Activated CD4-positive, CD25-positive, alpha-beta regulatory T cell treated with anti-CD3 and anti-CD28 coated beads, Interleukin-2, amount 50 U/mL, for 24 hours (primary cell): ENCODE data around the gene ABCC9.
"Not testable (repeated sequence)": the region's sequence is repeated elsewhere in the genome, so short reads cannot be mapped to it uniquely, and the experiment has no call there.

Experiments used
- ATAC-seq, 2 donors: fragments of 150-1000 bp; cut with Tn5 transposase; one replicate each; pipeline ENCODE4 v1.10.0; 2021; ENCODE audit warnings: mild to moderate bottlenecking in 1 of 2, moderate library complexity in 1 of 2

Gene ABCC9

DNA sequence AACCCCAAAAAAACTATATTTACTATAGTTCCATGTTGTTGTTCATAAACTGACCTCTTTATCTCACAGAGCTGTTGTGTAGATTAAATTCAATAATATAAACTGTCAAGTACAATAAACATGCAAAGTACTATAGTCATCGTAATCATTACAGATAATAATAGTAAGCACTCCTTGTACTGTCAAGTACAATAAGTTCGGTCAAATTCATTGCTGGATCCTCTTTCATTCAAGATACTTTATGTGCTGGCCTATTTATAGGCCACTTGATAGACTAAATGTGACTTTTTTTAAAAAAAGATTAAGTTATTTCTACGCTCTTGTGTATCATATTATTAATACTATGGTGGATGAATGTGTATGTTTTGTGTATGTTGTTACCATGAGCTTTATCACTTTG, 127.5 kb downstream of the ABCC9 start:
- no peak for ATAC-seq

GRCh38 chr12:21813125-21813524, 128.1 kb downstream of the ABCC9 start:
- ATAC-seq = no peak

DNA sequence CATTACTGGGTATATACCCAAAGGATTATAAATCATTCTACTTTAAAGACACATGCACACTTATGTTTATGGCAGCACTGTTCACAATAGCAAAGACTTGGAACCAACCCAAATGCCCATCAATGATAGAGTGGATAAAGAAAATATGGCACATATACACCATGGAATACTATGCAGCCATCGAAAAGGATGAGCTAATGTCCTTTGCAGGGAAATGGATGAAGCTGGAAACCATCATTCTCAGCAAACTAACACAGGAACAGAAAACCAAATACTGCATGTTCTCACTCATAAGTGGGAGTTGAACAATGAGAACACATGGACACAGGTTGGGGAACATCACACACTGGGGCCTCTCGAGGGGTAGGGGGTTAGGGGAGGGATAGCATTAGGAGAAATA, 128.9 kb downstream of the ABCC9 start:
- not testable (repeated sequence) for ATAC-seq

GRCh38 chr12:21809100-21809499, 132.1 kb downstream of the ABCC9 start:
- no peak for ATAC-seq

- ATAC-seq = no peak
Measured at GRCh38 chr12:21806255-21806654, 135.0 kb downstream of the ABCC9 start.

DNA sequence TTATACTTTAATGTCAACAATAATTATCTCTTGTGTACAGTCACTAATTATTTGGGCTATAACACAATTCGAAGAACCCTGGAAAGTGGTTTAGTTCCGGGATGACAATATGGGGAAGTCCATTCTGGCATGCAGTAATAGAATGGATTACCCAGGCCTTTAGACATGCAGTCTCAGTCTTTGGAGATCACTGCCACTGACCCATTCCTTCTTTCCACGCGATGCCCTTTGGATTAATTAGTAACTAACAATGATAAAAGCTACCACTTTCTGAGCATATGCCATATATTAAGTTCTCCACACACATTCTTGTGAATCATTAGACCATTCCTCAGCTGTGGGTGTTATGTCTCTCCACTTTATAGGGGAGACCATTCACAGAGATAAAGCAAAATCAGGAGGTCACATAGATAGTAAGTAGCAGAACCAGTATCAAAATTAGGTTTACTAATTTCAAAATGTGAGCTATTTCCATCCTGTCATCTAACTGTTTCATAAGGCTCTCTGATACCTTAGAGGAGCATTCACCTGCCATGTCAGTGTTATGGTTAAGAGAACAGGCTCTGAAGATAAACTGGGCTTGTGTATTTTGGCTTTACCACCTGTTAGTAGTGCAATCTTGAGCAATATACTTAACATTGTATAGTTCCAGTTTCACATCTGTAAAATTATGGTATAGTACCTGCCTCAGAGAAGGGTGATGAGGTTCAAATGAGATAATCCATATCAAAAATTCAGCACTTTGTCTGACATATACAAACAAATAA, 139.5 kb downstream of the ABCC9 start:
- ATAC-seq = no peak

DNA sequence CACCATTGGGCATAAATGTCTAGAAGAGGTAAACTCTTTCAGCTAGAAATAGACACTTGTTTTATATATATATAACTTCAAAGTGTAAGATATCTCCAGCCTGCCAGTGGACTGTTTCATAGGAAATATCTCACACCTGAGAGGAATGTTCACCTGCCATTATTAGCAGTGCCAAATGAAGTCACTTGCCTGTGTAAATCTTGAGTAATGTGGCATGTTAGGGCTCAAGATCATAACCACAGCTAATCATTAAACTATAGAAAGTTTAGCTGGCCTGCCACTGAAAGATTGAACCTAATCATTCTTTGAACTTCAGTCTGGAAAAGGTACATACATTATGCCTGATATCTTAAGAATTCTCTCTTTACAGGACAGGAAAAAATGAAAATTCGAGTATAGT, 141.2 kb downstream of the ABCC9 start:
- ATAC-seq = no peak

DNA sequence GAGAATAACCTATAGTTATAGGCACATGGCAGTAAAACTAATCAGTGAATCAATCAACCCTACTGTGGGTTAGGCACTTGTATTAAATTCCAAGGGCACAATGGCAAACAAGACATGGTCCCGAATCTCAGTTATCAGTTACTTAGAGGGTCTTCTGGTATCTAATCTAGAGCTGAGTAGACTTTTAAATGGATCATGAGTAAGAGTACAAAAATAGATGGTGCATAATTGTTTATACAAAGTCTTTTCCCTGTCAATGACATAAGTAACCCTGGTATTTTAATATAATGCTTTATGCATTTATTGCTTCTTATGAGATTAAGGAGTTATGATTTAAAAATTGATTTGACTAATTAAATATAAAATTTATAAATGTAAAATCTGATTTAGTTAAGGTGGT, 143.7 kb downstream of the ABCC9 start:
- ATAC-seq = no peak

GRCh38 chr12:21795648-21796328, 145.4 kb downstream of the ABCC9 start:
- no peak for ATAC-seq

- ATAC-seq = not testable (repeated sequence)
Measured at GRCh38 chr12:21794807-21795595, 146.2 kb downstream of the ABCC9 start.

DNA sequence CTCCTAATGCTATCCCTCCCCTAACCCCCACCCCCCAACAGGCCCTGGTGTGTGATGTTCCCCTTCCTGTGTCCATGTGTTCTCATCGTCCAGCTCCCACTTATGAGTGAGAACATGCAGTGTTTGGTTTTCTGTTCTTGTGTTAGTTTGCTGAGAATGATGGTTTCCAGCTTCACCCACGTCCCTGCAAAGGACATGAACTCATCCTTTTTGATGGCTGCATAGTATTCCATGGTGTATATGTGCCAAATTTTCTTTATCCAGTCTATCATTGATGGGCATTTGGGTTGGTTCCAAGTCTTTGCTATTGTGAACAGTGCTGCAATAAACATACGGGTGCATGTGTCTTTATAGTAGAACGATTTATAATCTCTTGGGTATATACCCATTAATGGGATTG, 151.5 kb downstream of the ABCC9 start:
- ATAC-seq = not testable (repeated sequence)

DNA sequence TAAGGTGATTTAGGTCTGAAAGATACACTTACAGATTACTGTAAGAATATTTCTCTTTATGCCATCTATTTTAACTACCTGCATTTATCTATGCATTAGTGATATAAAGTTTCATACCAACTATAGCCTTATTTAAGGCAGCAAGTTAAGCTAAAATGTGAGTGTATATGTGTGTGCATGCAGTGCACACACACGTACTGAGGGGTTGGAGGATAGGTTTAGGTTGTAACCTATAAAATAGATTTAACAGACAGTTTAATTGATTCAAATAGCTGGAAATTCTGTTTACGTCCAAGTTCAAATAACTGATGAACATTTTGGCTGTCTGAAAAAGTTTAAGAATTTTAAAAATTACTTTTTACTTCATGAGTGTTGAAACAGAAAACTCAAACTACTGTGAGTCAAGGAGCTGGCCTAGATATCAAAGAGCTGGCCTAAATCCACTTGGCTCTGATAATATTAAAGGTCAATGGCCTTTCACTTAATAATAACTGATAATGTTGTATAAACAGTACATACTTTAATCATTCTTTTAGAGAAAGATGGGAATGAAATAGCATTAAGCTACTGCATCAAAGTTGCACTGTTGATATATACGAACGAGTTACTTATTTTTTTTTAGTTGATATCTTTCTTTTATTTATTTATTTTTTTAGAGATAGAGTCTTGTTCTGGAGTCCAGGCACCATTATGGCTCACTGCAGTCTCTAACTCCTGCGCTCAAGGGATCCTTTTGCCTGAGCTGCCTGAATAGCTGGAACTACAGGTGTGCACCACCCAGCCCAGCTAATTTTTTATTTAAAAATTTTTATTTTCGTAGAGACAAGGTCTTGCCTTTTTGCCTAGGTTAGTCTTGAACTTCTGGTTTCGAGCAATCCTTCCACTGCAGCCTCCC, 152.9 kb downstream of the ABCC9 start:
- ATAC-seq = no peak

DNA sequence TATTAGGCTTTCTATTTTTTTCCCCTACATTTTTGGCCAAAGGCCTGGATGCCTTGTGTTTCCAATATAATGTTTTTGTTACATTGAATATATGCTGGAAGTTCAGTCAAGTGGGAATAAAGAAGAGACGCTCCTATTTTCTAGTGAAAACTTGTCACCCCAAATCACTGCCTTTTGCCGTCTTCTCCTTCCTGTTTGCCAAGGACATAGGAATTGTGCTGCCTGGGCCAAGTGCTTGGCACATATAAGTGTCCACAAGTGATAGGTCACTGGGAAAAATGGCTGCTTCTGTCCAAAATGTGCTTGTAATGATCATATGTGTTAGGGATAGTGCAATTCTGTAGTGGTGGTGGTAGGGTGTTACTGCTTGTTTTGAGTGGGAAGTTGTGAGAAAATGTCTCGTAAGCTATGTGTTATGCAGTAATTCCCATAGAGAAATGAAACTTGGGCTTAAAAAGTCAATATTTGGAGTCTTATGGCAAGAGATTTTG, 155.1 kb downstream of the ABCC9 start:
- ATAC-seq = no peak

DNA sequence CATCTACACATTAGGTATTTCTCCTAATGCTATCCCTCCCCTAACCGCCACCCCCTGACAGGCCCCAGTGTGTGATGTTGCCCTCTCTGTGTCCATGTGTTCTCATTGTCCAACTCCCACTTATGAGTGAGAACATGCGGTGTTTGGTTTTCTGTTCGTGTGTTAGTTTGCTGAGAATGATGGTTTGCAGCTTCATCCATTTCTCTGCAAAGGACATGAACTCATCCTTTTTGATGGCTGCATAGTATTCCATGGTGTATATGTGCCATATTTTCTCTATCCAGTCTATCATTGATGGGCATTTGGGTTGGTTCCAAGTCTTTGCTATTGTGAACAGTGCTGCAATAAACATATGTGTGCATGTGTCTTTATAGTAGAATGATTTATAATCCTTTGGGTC, 158.5 kb downstream of the ABCC9 start:
- ATAC-seq = not testable (repeated sequence)

- no peak for ATAC-seq
Measured at GRCh38 chr12:21780786-21781185, 160.4 kb downstream of the ABCC9 start.

DNA sequence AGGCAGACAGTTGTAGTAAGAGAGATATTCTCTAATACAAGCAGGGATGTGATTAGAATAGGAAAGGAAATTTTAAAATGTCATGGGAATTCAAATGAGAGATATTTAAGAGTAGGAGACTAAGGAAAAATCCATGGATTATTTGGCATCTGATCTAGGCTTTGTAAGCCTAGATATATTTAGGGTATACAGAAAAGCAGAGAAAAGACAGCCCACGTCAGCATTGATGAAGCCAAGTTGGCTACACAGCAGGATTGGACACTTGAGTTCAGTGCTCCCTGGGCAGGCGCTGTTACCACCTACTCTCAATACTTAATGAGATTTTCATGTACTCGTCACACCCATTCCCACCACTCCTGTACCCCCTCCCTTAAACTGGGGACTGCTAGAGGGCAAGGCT, 165.1 kb downstream of the ABCC9 start:
- ATAC-seq = no peak

DNA sequence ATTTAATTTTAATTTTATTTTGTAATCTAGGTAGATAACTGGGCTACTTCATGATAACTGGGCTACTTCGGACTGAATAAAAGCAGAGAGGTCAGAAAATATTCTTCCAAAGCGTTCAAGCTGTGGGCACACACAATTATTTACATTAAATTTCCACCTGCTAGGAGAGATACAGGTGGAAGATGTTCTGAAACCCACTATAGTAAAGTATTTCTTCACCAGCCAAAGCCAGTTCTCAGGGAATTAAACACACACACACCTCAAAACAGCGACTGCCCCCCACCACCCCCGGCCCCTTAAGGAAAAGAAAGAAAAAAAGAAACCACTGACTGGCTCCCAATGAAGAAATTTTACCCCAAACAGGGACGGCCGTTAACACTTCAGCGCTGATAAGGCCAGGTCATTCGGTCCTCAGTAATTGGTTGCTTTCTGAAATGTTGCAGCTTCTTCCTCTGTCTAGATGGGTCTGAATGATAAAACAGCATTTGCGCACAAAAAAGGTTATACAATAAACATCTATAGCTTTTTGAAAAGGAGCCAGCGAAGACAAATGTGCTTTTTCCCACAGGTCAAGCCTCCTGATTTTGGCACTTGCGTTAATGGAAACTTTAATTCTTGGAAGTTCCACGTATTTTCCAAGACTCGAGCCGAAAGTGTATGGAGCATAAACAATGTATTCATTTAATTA, 165.9 kb downstream of the ABCC9 start:
- no peak for ATAC-seq

GRCh38 chr12:21774358-21775132, 166.7 kb downstream of the ABCC9 start, which contains the start of gene KCNJ8:
Gene KCNJ8, minus strand, starts transcription at chr12:21774706. Its CDS starts 1,090 bp downstream, at chr12:21773616.
- no peak for ATAC-seq

DNA sequence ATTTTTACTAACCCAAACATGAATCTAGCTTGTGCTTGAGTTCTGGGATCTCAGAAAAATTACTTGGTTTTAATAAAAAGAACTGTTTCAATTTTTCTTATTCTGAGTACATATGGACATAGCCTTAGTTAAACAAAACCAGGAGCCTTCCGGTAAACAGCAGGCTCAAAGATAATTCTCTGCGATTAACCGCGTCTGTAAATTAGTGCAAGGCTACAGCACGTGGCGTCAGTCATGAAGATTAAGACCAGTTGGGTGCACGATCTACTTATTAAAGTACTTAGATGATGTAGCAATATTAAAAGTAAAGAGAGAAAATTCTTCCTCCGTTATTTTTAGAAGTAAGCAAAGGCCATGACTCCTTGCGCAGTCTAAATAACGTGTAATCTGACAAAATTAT, 167.4 kb downstream of the ABCC9 start:
- no peak for ATAC-seq

- ATAC-seq = no peak
Measured at GRCh38 chr12:21773263-21773741, 167.9 kb downstream of the ABCC9 start.

DNA sequence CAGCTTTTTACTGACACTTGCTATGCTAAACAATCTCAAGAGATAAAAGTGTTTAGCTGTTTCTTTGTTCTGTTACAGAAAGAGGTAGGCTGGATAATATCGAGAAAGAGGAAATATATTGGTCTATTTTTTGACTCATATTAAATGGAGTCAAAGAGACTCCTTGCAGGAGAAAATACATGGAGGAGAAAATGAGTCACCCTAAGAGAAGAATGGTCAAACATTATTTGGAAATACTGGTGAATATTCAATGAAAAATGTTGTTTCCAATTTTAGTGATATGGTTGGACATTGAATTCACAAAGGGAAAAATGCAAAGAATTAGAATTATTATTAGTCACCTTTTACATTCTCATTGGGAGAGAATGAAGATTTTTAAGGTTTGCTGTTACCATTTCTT, 169.9 kb downstream of the ABCC9 start:
- no peak for ATAC-seq
